Vagina (tissue), 2 donors: ENCODE measurements around the gene ZDHHC21. TPM values are rescaled to one million over a fixed set of nuclear protein-coding genes. Genes with fewer than 3 reads are reported as not detected.

ENCODE experiments used
- DNase-seq, 2 donors: peaks; one replicate each; pipeline ENCODE4 v3.0.0-alpha.2; 2017; ENCODE audit errors: extremely low spot score in 2 of 2
- H3K27ac ChIP-seq: fragments of 200-600 bp; sonication (generic); one replicate; pipeline ENCODE4 v1.5.1; 2019
- H3K27me3 ChIP-seq: fragments of 200-600 bp; sonication (generic); one replicate; pipeline ENCODE4 v1.5.1; 2019
- H3K36me3 ChIP-seq, 2 donors: fragments of 200-600 bp; sonication (generic); one replicate each; pipeline ENCODE4 v1.5.1; 2017 to 2019
- H3K4me1 ChIP-seq: fragments of 200-600 bp; sonication (generic); one replicate; pipeline ENCODE4 v1.5.1; 2019
- H3K4me3 ChIP-seq, 2 donors: fragments of 200-600 bp; sonication (generic); 1 replicate in 1 of 2; 2 replicates in 1 of 2; pipeline ENCODE4 v1.5.1; 2016 to 2019
- H3K9me3 ChIP-seq: fragments of 200-600 bp; sonication (generic); one replicate; pipeline ENCODE4 v1.5.1; 2019
- POLR2A ChIP-seq, 2 donors: fragments of 450-650 bp; IDR thresholded peaks; one replicate each; pipeline ENCODE4 v1.6.1; 2017; ENCODE audit warnings: antibody characterized with exemption in 2 of 2, mild to moderate bottlenecking in 2 of 2, moderate library complexity in 2 of 2
- POLR2AphosphoS5 ChIP-seq, 2 donors: sonication (generic); formaldehyde crosslinking; IDR thresholded peaks; one replicate each; pipeline ENCODE4 v1.9.0; 2017; ENCODE audit warnings: antibody characterized with exemption in 2 of 2, mild to moderate bottlenecking in 2 of 2, low read depth in 1 of 2; ENCODE audit not compliant: insufficient read depth in 1 of 2
- intact Hi-C: fragments of 100-400 bp; cut with DNase I; formaldehyde crosslinking; loops from one replicate; pipeline ENCODE4 v1.15.1; 2023
- total RNA-seq: library from RNA; depleted of rRNA; stranded (reverse); fragments of >200 nt; gene quantifications from one replicate; pipeline ENCODE4 v1.2.3, GENCODE V29; 2016
- TF ChIP-seq, protein P1 (sequence below), 3 experiments: fragments of 450-650 bp in 2 of 3; fragments of 200-600 bp in 1 of 3; sonication (generic) in 1 of 3; IDR thresholded peaks; one replicate each; pipeline ENCODE4 v1.5.1; 2017 to 2019; ENCODE audit warnings: antibody characterized with exemption in 3 of 3, mild to moderate bottlenecking in 2 of 3, moderate library complexity in 2 of 3

Gene ZDHHC21
- total RNA-seq, 1 donor from 2014 or later = 10.3 TPM

DNA sequence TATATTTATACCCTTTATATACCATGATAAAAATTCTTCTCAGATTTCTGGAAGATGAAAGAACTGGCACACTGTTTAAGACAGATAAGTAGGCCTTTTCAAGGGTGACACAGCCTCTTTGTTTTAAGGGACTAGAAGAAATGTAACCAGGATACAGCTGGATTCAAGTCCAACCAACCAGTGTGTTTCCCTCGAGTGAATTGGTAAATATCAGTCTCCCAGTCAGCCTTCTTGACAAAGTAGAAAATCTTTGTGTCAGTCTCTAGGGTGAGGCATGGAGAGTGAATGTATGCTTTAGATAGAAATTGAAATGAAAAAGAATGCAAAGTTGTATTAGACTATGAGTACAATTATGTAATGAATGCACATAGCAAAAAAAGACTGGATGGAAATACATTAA is 119.1 kb downstream of the ZDHHC21 start:
- Histone ChIP-seq H3K4me3 (no peak overlapping the region), H3K9me3 (no peaks in the 10 kb centered on the region), H3K27ac (no peak overlapping the region), H3K27me3 (no peaks in the 10 kb centered on the region), H3K36me3 (no peaks in the 10 kb centered on the region), H3K4me1 (no peaks in the 10 kb centered on the region)
- no peak for DNase-seq
- intact Hi-C loops = no loop called here
- TF ChIP-seq POLR2AphosphoS5 (IDR thresholded peaks at IDR 0.05; ENCODE audit: insufficient read depth in 1 of 2, low read depth in 1 of 2) (no peak), POLR2A (IDR thresholded peaks at IDR 0.05) (no peak)
- TF ChIP-seq, protein P1, sequence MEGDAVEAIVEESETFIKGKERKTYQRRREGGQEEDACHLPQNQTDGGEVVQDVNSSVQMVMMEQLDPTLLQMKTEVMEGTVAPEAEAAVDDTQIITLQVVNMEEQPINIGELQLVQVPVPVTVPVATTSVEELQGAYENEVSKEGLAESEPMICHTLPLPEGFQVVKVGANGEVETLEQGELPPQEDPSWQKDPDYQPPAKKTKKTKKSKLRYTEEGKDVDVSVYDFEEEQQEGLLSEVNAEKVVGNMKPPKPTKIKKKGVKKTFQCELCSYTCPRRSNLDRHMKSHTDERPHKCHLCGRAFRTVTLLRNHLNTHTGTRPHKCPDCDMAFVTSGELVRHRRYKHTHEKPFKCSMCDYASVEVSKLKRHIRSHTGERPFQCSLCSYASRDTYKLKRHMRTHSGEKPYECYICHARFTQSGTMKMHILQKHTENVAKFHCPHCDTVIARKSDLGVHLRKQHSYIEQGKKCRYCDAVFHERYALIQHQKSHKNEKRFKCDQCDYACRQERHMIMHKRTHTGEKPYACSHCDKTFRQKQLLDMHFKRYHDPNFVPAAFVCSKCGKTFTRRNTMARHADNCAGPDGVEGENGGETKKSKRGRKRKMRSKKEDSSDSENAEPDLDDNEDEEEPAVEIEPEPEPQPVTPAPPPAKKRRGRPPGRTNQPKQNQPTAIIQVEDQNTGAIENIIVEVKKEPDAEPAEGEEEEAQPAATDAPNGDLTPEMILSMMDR (IDR thresholded peaks at IDR 0.05) = no peak

DNA sequence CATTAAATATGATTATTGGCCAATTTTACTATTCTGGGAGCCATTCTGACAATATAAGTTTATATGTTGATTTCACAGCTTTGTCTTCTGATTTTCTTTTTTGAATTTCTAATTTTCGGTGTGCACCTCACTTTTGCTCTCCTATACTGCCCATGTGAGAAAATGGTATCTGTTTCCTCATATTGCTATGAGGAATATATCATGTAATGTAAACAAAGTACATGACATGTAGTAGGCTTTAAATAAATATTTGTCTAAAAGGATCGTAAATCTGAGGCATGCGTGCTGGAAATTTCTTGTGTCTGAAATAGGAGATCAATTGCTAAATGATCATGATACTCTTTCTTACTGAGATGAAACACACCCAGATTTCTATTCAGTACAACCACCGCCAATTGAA is 119.9 kb downstream of the ZDHHC21 start:
- intact Hi-C loops = no loop called here
- TF ChIP-seq, protein P1 (IDR thresholded peaks at IDR 0.05) = no peak
- no peak for TF ChIP-seq POLR2AphosphoS5 (IDR thresholded peaks at IDR 0.05; ENCODE audit: insufficient read depth in 1 of 2, low read depth in 1 of 2)
- TF ChIP-seq POLR2A (IDR thresholded peaks at IDR 0.05) = no peak

DNA sequence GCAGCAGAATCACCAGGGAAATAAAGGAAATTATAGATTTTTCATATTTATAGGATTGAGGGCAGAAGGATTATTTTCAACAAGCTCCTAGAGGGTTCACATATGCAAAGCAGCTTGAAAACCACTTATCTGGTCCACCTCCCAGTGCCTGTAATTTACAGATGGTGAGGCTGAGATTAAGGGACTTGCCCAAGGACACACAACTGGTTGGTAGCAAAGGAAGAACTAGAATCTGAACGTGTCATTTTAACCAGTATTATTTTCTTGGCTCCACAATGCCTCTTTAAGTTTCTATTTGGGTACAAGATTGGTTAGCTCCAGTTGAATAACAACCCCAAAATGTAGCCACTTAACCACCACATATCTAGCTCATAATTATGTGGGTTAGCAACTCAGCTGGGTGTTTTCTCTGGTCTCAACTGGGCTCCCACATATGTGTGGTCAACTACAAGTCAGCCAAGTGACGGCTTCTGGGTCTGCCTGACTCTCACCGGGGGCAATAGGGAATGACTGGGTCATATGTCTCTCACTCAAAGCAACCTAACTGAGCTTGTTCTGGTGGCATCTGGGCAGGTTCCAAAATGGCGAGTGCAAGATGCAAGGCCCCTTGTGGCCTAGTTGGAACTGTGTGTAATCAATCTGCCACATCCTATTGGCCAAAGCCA is 127.7 kb downstream of the ZDHHC21 start:
- DNase-seq = no peak
- no peak overlapping the region for H3K4me3 ChIP-seq
- no peaks in the 10 kb centered on the region for H3K27me3 ChIP-seq
- TF ChIP-seq, protein P1 (IDR thresholded peaks at IDR 0.05) = no peak
- no peak for TF ChIP-seq POLR2A (IDR thresholded peaks at IDR 0.05)
- TF ChIP-seq POLR2AphosphoS5 (IDR thresholded peaks at IDR 0.05; ENCODE audit: insufficient read depth in 1 of 2, low read depth in 1 of 2) = no peak
- H3K9me3 ChIP-seq = no peaks in the 10 kb centered on the region
- H3K36me3 ChIP-seq = no peaks in the 10 kb centered on the region
- intact Hi-C loops = no loop called here
- no peak overlapping the region for H3K27ac ChIP-seq
- no peaks in the 10 kb centered on the region for H3K4me1 ChIP-seq

More for the DNA sequence above, 119.9 kb downstream of the ZDHHC21 start:
- DNase-seq = no peak
- Histone ChIP-seq H3K27me3 (no peaks in the 10 kb centered on the region), H3K4me3 (no peak overlapping the region), H3K36me3 (no peaks in the 10 kb centered on the region), H3K4me1 (no peaks in the 10 kb centered on the region), H3K9me3 (no peaks in the 10 kb centered on the region), H3K27ac (no peak overlapping the region)

DNA sequence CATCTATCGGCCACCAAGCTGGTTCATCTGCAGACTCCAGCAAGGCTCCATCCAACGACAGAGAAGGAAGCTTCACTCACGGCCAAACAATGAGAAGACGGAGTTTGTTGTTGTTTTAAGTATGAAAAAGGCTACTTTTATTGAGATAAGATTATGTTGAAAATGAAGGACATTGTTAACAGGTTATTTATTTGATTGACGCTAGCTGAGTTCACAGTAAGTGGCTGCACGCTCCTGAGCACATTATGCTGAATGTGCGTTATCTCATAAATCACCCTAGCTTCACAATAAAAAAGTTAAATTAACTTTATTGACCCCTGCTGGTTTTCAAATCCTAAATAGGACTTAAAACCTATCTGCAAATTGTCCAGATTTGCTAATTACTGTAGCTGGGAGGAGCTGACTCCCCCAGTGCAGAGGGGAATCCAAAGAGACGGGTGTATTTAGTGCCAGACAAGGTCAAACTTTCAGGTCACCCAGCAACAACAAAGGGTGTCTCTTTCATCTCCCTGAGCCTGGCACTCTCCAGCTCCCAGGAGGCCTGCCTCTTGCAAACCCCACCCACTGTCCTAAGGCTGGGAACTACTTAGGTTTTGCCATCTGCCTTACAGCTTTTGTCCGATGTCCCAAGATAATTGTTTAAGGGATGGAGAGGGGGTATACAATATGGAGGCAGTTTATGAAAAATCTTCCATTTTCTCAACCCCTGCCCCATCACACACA is 129.2 kb downstream of the ZDHHC21 start:
- H3K9me3 ChIP-seq = no peaks in the 10 kb centered on the region
- DNase-seq = no peak
- H3K27me3 ChIP-seq = no peaks in the 10 kb centered on the region
- no peak overlapping the region for H3K4me3 ChIP-seq
- H3K27ac ChIP-seq = no peak overlapping the region
- TF ChIP-seq POLR2A (IDR thresholded peaks at IDR 0.05) = no peak
- TF ChIP-seq, protein P1 (IDR thresholded peaks at IDR 0.05) = no peak
- TF ChIP-seq POLR2AphosphoS5 (IDR thresholded peaks at IDR 0.05; ENCODE audit: insufficient read depth in 1 of 2, low read depth in 1 of 2) = no peak
- no peaks in the 10 kb centered on the region for H3K36me3 ChIP-seq
- intact Hi-C loops = no loop called here
- no peaks in the 10 kb centered on the region for H3K4me1 ChIP-seq

DNA sequence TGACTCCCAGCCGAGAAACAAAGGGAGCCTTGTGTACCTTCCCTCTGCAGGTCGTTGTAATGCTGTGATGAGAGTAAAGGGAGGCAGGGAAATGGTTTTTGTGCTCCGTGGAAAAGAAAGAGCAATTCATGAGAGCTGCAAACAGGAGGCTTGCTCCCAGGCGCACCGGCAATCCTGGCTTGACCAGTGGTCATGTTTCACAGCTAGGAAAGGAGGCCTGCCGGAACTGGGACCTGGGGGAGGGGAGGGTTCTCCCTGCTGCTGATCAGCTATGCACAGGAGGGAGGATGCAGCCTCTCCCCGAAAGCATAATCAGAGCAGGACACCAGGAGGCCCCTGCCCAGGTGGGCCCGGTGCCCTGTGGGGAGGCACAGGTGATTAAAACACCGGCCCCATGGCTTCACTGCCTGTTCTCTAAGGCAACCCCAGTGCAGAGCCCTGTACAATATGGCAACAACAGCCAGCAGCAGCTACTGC is 131.3 kb downstream of the ZDHHC21 start:
- Histone ChIP-seq H3K4me1 (no peaks in the 10 kb centered on the region), H3K36me3 (no peaks in the 10 kb centered on the region), H3K27me3 (no peaks in the 10 kb centered on the region), H3K4me3 (no peak overlapping the region), H3K9me3 (no peaks in the 10 kb centered on the region), H3K27ac (no peak overlapping the region)
- intact Hi-C loops = no loop called here
- TF ChIP-seq POLR2A (IDR thresholded peaks at IDR 0.05) (no peak), POLR2AphosphoS5 (IDR thresholded peaks at IDR 0.05; ENCODE audit: insufficient read depth in 1 of 2, low read depth in 1 of 2) (no peak)
- TF ChIP-seq, protein P1 (IDR thresholded peaks at IDR 0.05) = no peak
- DNase-seq = no peak
